Osteoblast (primary cell): ENCODE data around the gene PHF23. TPM values are rescaled to one million over a fixed set of nuclear protein-coding genes. Genes with fewer than 3 reads are reported as not detected.

Source experiments
- DNase-seq: peaks from one replicate; pipeline ENCODE4 v3.0.0; 2011; ENCODE audit warnings: low spot score, mixed read lengths; ENCODE audit not compliant: insufficient read length; ENCODE audit errors: missing footprints
- H2AFZ ChIP-seq: 2 replicates; pipeline ENCODE4 v1.6.0; 2011; ENCODE audit warnings: mild to moderate bottlenecking, low read length
- H3K27ac ChIP-seq: 2 replicates; pipeline ENCODE4 v1.5.1; 2011; ENCODE audit warnings: mild to moderate bottlenecking, low read depth, low read length, moderate library complexity
- H3K27me3 ChIP-seq: 2 replicates; pipeline ENCODE4 v1.6.0; 2012; ENCODE audit warnings: mild to moderate bottlenecking, control low read depth, inconsistent platforms, low read length, moderate library complexity; ENCODE audit not compliant: insufficient read depth
- H3K36me3 ChIP-seq: 2 replicates; pipeline ENCODE4 v1.5.1; 2011; ENCODE audit warnings: mild to moderate bottlenecking, low read length, control low read depth, moderate library complexity; ENCODE audit not compliant: insufficient read depth
- H3K4me1 ChIP-seq: 2 replicates; pipeline ENCODE4 v1.5.1; 2011; ENCODE audit warnings: mild to moderate bottlenecking, low read length, control low read depth, moderate library complexity; ENCODE audit not compliant: insufficient read depth
- H3K4me2 ChIP-seq: 2 replicates; pipeline ENCODE4 v1.6.0; 2011; ENCODE audit warnings: mild to moderate bottlenecking, low read length; ENCODE audit not compliant: insufficient read depth
- H3K4me3 ChIP-seq: fragments of 200-600 bp; sonication (generic); 3 replicates; pipeline ENCODE4 v1.5.1; 2012; ENCODE audit warnings: mild to moderate bottlenecking, low read length, inconsistent platforms; ENCODE audit not compliant: insufficient read depth
- H3K79me2 ChIP-seq: 2 replicates; pipeline ENCODE4 v1.6.0; 2012; ENCODE audit warnings: mild to moderate bottlenecking, low read length, control low read depth, inconsistent platforms; ENCODE audit not compliant: insufficient read depth
- H3K9me3 ChIP-seq: 2 replicates; pipeline ENCODE4 v1.5.1; 2011; ENCODE audit warnings: low read depth, low read length, control low read depth
- H4K20me1 ChIP-seq: 2 replicates; pipeline ENCODE4 v1.6.0; 2012; ENCODE audit warnings: mild to moderate bottlenecking, low read length, control low read depth; ENCODE audit not compliant: insufficient read depth
- CTCF ChIP-seq: IDR thresholded peaks from 2 replicates; pipeline ENCODE4 v1.5.1; 2011; ENCODE audit warnings: mild to moderate bottlenecking, low read depth, low read length, moderate library complexity; ENCODE audit errors: extremely low read depth
- total RNA-seq: library from RNA; depleted of rRNA; stranded (reverse); fragments of >200 nt; gene quantifications from 2 replicates; pipeline ENCODE4 v1.2.3, GENCODE V29; 2012

PHF23 gene
- total RNA-seq, 1 donor = 53.2 TPM

- peak overlapping the region; percentile 93 for H2AFZ ChIP-seq
- H4K20me1 ChIP-seq = peaks cover 14% of the 10 kb centered on the region
- DNase-seq = peak; percentile 97
- peaks cover 73% of the 10 kb centered on the region for H3K79me2 ChIP-seq
- H3K27me3 ChIP-seq = no peaks in the 10 kb centered on the region
- peaks cover 26% of the 10 kb centered on the region for H3K4me1 ChIP-seq
- H3K36me3 ChIP-seq = peaks cover 46% of the 10 kb centered on the region
- H3K27ac ChIP-seq = peak overlapping the region; percentile 84
- H3K4me2 ChIP-seq = peak overlapping the region; percentile 98
- H3K4me3 ChIP-seq = peak overlapping the region; percentile 86
- no peak for TF ChIP-seq CTCF
- no peaks in the 10 kb centered on the region for H3K9me3 ChIP-seq
These were observed 3.6 kb upstream of the PHF23 start for GRCh38 chr17:7242717-7243452.

- H3K4me3 ChIP-seq = peak within 1 kb of the TSS; percentile 86
- H2AFZ ChIP-seq = peak within 1 kb of the TSS; percentile 93
- no peaks in the 10 kb centered on the region for H3K27me3 ChIP-seq
- peak within 1 kb of the TSS; percentile 98 for H3K4me2 ChIP-seq
- peaks cover 71% of the 10 kb centered on the region for H3K79me2 ChIP-seq
- H3K27ac ChIP-seq = peak within 1 kb of the TSS; percentile 84
- peaks cover 31% of the 10 kb centered on the region for H3K4me1 ChIP-seq
- no peak for TF ChIP-seq CTCF
- peaks cover 47% of the 10 kb centered on the region for H3K36me3 ChIP-seq
- DNase-seq = peak; percentile 96
- peaks cover 20% of the 10 kb centered on the region for H4K20me1 ChIP-seq
- H3K9me3 ChIP-seq = no peaks in the 10 kb centered on the region
These were observed 2.8 kb upstream of the PHF23 start, which contains the start of gene GABARAP for GRCh38 chr17:7241783-7242716. Gene GABARAP, minus strand, starts transcription at chr17:7242449. Its CDS starts 119 bp downstream, at chr17:7242330.

GRCh38 chr17:7241090-7241733 lies 2.0 kb upstream of the PHF23 start:
- Histone ChIP-seq H3K4me1 (peaks cover 33% of the 10 kb centered on the region), H3K9me3 (no peaks in the 10 kb centered on the region), H2AFZ (no peak overlapping the region), H3K4me2 (peak overlapping the region; percentile 98), H3K79me2 (peaks cover 71% of the 10 kb centered on the region), H3K36me3 (peaks cover 47% of the 10 kb centered on the region), H3K27ac (peak overlapping the region; percentile 84), H3K4me3 (peak overlapping the region; percentile 86), H3K27me3 (no peaks in the 10 kb centered on the region), H4K20me1 (peaks cover 27% of the 10 kb centered on the region)
- no peak for TF ChIP-seq CTCF
- peak; percentile 68 for DNase-seq
